ENCODE results near the gene RAD21L1. TPM values are rescaled to one million over a fixed set of nuclear protein-coding genes. Genes with fewer than 3 reads are reported as not detected.

The RAD21L1 gene
- total RNA-seq, 2 experiments from 2014 or later: 0.27 TPM; not detected in 1

GRCh38 chr20:1272368-1273100 lies 46.7 kb downstream of the RAD21L1 start:
- Mint-ChIP-seq H3K36me3 (ENCODE audit: low read depth) (peaks cover 3% of the 10 kb centered on the region), H3K27me3 (no peaks in the 10 kb centered on the region), H3K27ac (no peak overlapping the region), H3K9me3 (no peaks in the 10 kb centered on the region), H3K4me3 (no peak overlapping the region), H3K4me1 (peaks cover 9% of the 10 kb centered on the region)
- ChIA-PET POLR2A (no interaction called here), CTCF (interaction anchor here (0.8 to 1.9 kb wide), 4 partner anchors 9 to 15 kb away, joined by 3 to 7 read pairs (median 4); no protein-coding TSS in a partner anchor)
- no peak for DNase-seq

- CTCF ChIA-PET: interaction anchor here (0.8 to 1.9 kb wide), 4 partner anchors 8 to 14 kb away, joined by 3 to 7 read pairs (median 5); no protein-coding TSS in a partner anchor
- Mint-ChIP-seq H3K9me3 (no peaks in the 10 kb centered on the region), H3K4me3 (no peak overlapping the region), H3K27me3 (no peaks in the 10 kb centered on the region), H3K27ac (no peak overlapping the region), H3K36me3 (ENCODE audit: low read depth) (peaks cover 3% of the 10 kb centered on the region), H3K4me1 (peaks cover 3% of the 10 kb centered on the region)
- DNase-seq: no peak
- POLR2A ChIA-PET: no interaction called here
These were observed 47.5 kb downstream of the RAD21L1 start for GRCh38 chr20:1273366-1273765.

GRCh38 chr20:1274485-1275311 lies 48.9 kb downstream of the RAD21L1 start:
- no peak overlapping the region for H3K27ac Mint-ChIP-seq
- H3K36me3 Mint-ChIP-seq (ENCODE audit: low read depth): peaks cover 3% of the 10 kb centered on the region
- H3K4me3 Mint-ChIP-seq: no peak overlapping the region
- no peaks in the 10 kb centered on the region for H3K27me3 Mint-ChIP-seq
- ChIA-PET POLR2A (no interaction called here), CTCF (interaction anchor here (1.1 to 1.6 kb wide), 3 partner anchors 12 to 17 kb away, joined by 3 to 5 read pairs (median 3); no protein-coding TSS in a partner anchor)
- no peak for DNase-seq
- H3K4me1 Mint-ChIP-seq: peaks cover 3% of the 10 kb centered on the region
- H3K9me3 Mint-ChIP-seq: no peaks in the 10 kb centered on the region

GRCh38 chr20:1275919-1276318 lies 50.1 kb downstream of the RAD21L1 start:
- Mint-ChIP-seq H3K4me3 (no peak overlapping the region), H3K4me1 (peaks cover 3% of the 10 kb centered on the region), H3K36me3 (ENCODE audit: low read depth) (no peaks in the 10 kb centered on the region), H3K27ac (no peak overlapping the region), H3K9me3 (no peaks in the 10 kb centered on the region), H3K27me3 (no peaks in the 10 kb centered on the region)
- no peak for DNase-seq
- ChIA-PET POLR2A (no interaction called here), CTCF (interaction anchor here (0.6 to 1.6 kb wide), 4 partner anchors 11 to 438 kb away, joined by 3 read pairs; no protein-coding TSS in a partner anchor)

GRCh38 chr20:1277529-1278322 lies 51.9 kb downstream of the RAD21L1 start:
- no peaks in the 10 kb centered on the region for H3K27me3 Mint-ChIP-seq
- H3K9me3 Mint-ChIP-seq: no peaks in the 10 kb centered on the region
- H3K4me3 Mint-ChIP-seq: no peak overlapping the region
- no peak overlapping the region for H3K27ac Mint-ChIP-seq
- no peaks in the 10 kb centered on the region for H3K36me3 Mint-ChIP-seq (ENCODE audit: low read depth)
- peaks cover 9% of the 10 kb centered on the region for H3K4me1 Mint-ChIP-seq
- DNase-seq: no peak
- ChIA-PET POLR2A (no interaction called here), CTCF (no interaction called here)

GRCh38 chr20:1278993-1279392 lies 53.1 kb downstream of the RAD21L1 start:
- CTCF ChIA-PET: no interaction called here
- H3K27ac Mint-ChIP-seq: no peak overlapping the region
- H3K9me3 Mint-ChIP-seq: no peaks in the 10 kb centered on the region
- H3K4me3 Mint-ChIP-seq: no peak overlapping the region
- POLR2A ChIA-PET: no interaction called here
- peaks cover 11% of the 10 kb centered on the region for H3K4me1 Mint-ChIP-seq
- no peaks in the 10 kb centered on the region for H3K27me3 Mint-ChIP-seq
- DNase-seq: no peak
- H3K36me3 Mint-ChIP-seq (ENCODE audit: low read depth): no peaks in the 10 kb centered on the region

- POLR2A ChIA-PET: no interaction called here
- Mint-ChIP-seq H3K36me3 (ENCODE audit: low read depth) (peaks cover 2% of the 10 kb centered on the region), H3K9me3 (no peaks in the 10 kb centered on the region), H3K4me1 (peaks cover 17% of the 10 kb centered on the region), H3K4me3 (no peak overlapping the region), H3K27ac (no peak overlapping the region), H3K27me3 (no peaks in the 10 kb centered on the region)
- CTCF ChIA-PET: interaction anchor here (1.7 to 2.0 kb wide), 3 partner anchors 8 to 42 kb away, joined by 3 to 7 read pairs (median 7); no protein-coding TSS in a partner anchor
- DNase-seq: no peak
These were observed 54.6 kb downstream of the RAD21L1 start for GRCh38 chr20:1280195-1281102.

GRCh38 chr20:1281279-1282057 lies 55.6 kb downstream of the RAD21L1 start:
- H3K4me1 Mint-ChIP-seq: peaks cover 25% of the 10 kb centered on the region
- H3K9me3 Mint-ChIP-seq: no peaks in the 10 kb centered on the region
- ChIA-PET POLR2A (interaction anchor here (0.6 kb wide), 1 partner anchor 720 kb away, joined by 3 read pairs; no protein-coding TSS in a partner anchor), CTCF (interaction anchor here (0.6 to 2.0 kb wide), 4 partner anchors 9 to 123 kb away, joined by 3 to 7 read pairs (median 5); no protein-coding TSS in a partner anchor)
- H3K4me3 Mint-ChIP-seq: no peak overlapping the region
- DNase-seq: no peak
- H3K27me3 Mint-ChIP-seq: no peaks in the 10 kb centered on the region
- peaks cover 2% of the 10 kb centered on the region for H3K36me3 Mint-ChIP-seq (ENCODE audit: low read depth)
- H3K27ac Mint-ChIP-seq: no peak overlapping the region

- Mint-ChIP-seq H3K36me3 (ENCODE audit: low read depth) (peaks cover 7% of the 10 kb centered on the region), H3K27me3 (no peaks in the 10 kb centered on the region), H3K4me1 (peaks cover 40% of the 10 kb centered on the region), H3K4me3 (no peak overlapping the region), H3K9me3 (no peaks in the 10 kb centered on the region), H3K27ac (no peak overlapping the region)
- CTCF ChIA-PET: interaction anchor here (1.0 to 2.0 kb wide), 4 partner anchors 10 to 41 kb away, joined by 3 to 5 read pairs (median 4); no protein-coding TSS in a partner anchor
- no peak for DNase-seq
- POLR2A ChIA-PET: no interaction called here
These were observed 57.1 kb downstream of the RAD21L1 start for GRCh38 chr20:1282966-1283365.

GRCh38 chr20:1283522-1284510 lies 58.0 kb downstream of the RAD21L1 start:
- ChIA-PET CTCF (interaction anchor here (1.0 to 2.0 kb wide), 5 partner anchors 11 to 42 kb away, joined by 3 to 5 read pairs (median 3); no protein-coding TSS in a partner anchor), POLR2A (no interaction called here)
- Mint-ChIP-seq H3K9me3 (no peaks in the 10 kb centered on the region), H3K4me1 (peaks cover 44% of the 10 kb centered on the region), H3K27ac (no peak overlapping the region), H3K27me3 (no peaks in the 10 kb centered on the region), H3K4me3 (no peak overlapping the region), H3K36me3 (ENCODE audit: low read depth) (peaks cover 11% of the 10 kb centered on the region)
- no peak for DNase-seq
